Adrenal gland (tissue), 12 donors: ENCODE results near the gene GDF10. TPM values are rescaled to one million over a fixed set of nuclear protein-coding genes. Genes with fewer than 3 reads are reported as not detected.

Source experiments
- DNase-seq, 7 donors: peaks; one replicate each; pipeline ENCODE4 v3.0.0-alpha.2; 2019 to 2020
- H3K27ac ChIP-seq, 5 donors: fragments of 200-600 bp; sonication (generic) in 4 of 5; 1 replicate in 3 of 5; 2 replicates in 2 of 5; pipeline versions ENCODE4 v1.5.1 to v1.8.0; 2016 to 2020; ENCODE audit warnings: mild to moderate bottlenecking in 1 of 5
- H3K27me3 ChIP-seq: fragments of 200-600 bp; 2 replicates; pipeline ENCODE4 v1.8.0; 2021
- H3K36me3 ChIP-seq, 2 donors: fragments of 200-600 bp; replicated peaks in 1 of 2; 1 replicate in 1 of 2; 2 replicates in 1 of 2; pipeline versions ENCODE4 v1.5.1 to v1.8.0; 2018 to 2022
- H3K4me1 ChIP-seq, 2 donors: fragments of 200-600 bp; replicated peaks in 1 of 2; 1 replicate in 1 of 2; 2 replicates in 1 of 2; pipeline versions ENCODE4 v1.5.1 to v1.8.0; 2018 to 2021
- H3K4me3 ChIP-seq, 4 donors: fragments of 200-600 bp; sonication (generic) in 3 of 4; one replicate each; pipeline ENCODE4 v1.5.1; 2016 to 2018
- H3K9me3 ChIP-seq, 3 donors: fragments of 200-600 bp; sonication (generic) in 1 of 3; replicated peaks in 1 of 3; 1 replicate in 2 of 3; 2 replicates in 1 of 3; pipeline versions ENCODE4 v1.5.1 to v1.8.0; 2016 to 2021
- CTCF ChIP-seq, 6 experiments: fragments of 450-650 bp in 4 of 6; fragments of 200-600 bp in 2 of 6; sonication (generic) in 1 of 6; IDR thresholded peaks; 1 replicate in 5 of 6; 2 replicates in 1 of 6; pipeline versions ENCODE4 v1.5.1 to v1.8.0; 2016 to 2021; ENCODE audit warnings: antibody characterized with exemption in 6 of 6, mild to moderate bottlenecking in 2 of 6, moderate library complexity in 1 of 6
- POLR2A ChIP-seq, 2 donors: fragments of 450-650 bp; IDR thresholded peaks; one replicate each; pipeline ENCODE4 v1.6.1; 2017; ENCODE audit warnings: antibody characterized with exemption in 2 of 2, mild to moderate bottlenecking in 2 of 2, moderate library complexity in 1 of 2
- WGBS, 4 donors: extraction: QIAGEN DNeasy Blood & Tissue Kit in 2 of 4; methylation state at CpG; one replicate each; pipeline versions ENCODE4 v1.1.5 to v1.1.7; 2013 to 2017; 5-methylcytosine and 5-hydroxymethylcytosine counted together
- intact Hi-C, 2 donors: fragments of 100-400 bp; cut with DNase I; formaldehyde crosslinking; loops; one replicate each; pipeline versions ENCODE4 v1.14.1 to v1.15.0; 2022 to 2023
- polyA plus RNA-seq, 3 donors: library from polyadenylated mRNA; stranded (reverse); fragments of 200-250 nt in 2 of 3; fragments of 350-450 nt in 1 of 3; fragmentation: Illumina TruSeq in 1 of 3; extraction: RNeasy Lipid Tissue Mini Kit (QIAGEN cat#74804) in 1 of 3; gene quantifications; one replicate each; pipeline ENCODE4 v1.2.3, GENCODE V29; 2013 to 2014
- total RNA-seq, 9 donors: library from RNA; depleted of rRNA in 4 of 9; stranded (reverse); fragments of >200 nt in 4 of 9; fragments of 120-200 nt in 1 of 9; fragmentation: NEBNext Ultra II Directional in 1 of 9; extraction: Animal tissue kit (Norgen Biotek cat#: 25700) in 1 of 9; gene quantifications; one replicate each; pipeline versions ENCODE4 v1.1.0 to v1.2.4, GENCODE V29; 2013 to 2023
- donor health status: healthy with polysubstance abuse.
- donor health status: Bipolar disorder and iron deficiency.
- donor health status: DM: yes; HTN: yes; CAD: no.
- donor health status: DM: no; HTN: no; CAD: no.
- donor health status: DM: no; HTN: no; CAD: no.
- donor health status: DM: yes; HTN: yes; CAD: no.

Gene GDF10
- total and polyA plus RNA-seq, 12 donors: 0.06 to 8.5 (median 1.2) TPM; not detected in 1

- DNase-seq: no peak
- WGBS, 4 donors: 96% methylated on average over 14 to 22 of the region's 22 CpGs; no CpG with 5 or more reads in 1 of the 4 donors
- Histone ChIP-seq H3K27ac (no peak overlapping the region), H3K36me3 (no peaks in the 10 kb centered on the region), H3K4me3 (no peak overlapping the region), H3K9me3 (no peaks in the 10 kb centered on the region), H3K27me3 (no peaks in the 10 kb centered on the region), H3K4me1 (no peaks in the 10 kb centered on the region)
- intact Hi-C loops: no loop called here
- no peak for TF ChIP-seq CTCF (IDR thresholded peaks at IDR 0.05)
- TF ChIP-seq POLR2A (IDR thresholded peaks at IDR 0.05): no peak
These were observed 49.5 kb downstream of the GDF10 start for GRCh38 chr10:47349516-47349915.

- 95 to 98% (median 96%) methylated on average over 13 to 31 of the region's 31 CpGs for WGBS, 4 donors
- no peak for TF ChIP-seq CTCF (IDR thresholded peaks at IDR 0.05)
- no peak for TF ChIP-seq POLR2A (IDR thresholded peaks at IDR 0.05)
- no peak for DNase-seq
- Histone ChIP-seq H3K27me3 (no peaks in the 10 kb centered on the region), H3K4me1 (no peaks in the 10 kb centered on the region), H3K9me3 (no peaks in the 10 kb centered on the region), H3K27ac (no peak overlapping the region), H3K4me3 (no peak overlapping the region), H3K36me3 (no peaks in the 10 kb centered on the region)
- intact Hi-C loops: no loop called here
These were observed 50.0 kb downstream of the GDF10 start for GRCh38 chr10:47349941-47350371.

- Histone ChIP-seq H3K4me1 (no peaks in the 10 kb centered on the region), H3K4me3 (no peak overlapping the region), H3K36me3 (no peaks in the 10 kb centered on the region), H3K27me3 (no peaks in the 10 kb centered on the region), H3K27ac (no peak overlapping the region), H3K9me3 (no peaks in the 10 kb centered on the region)
- TF ChIP-seq POLR2A (IDR thresholded peaks at IDR 0.05): no peak
- TF ChIP-seq CTCF (IDR thresholded peaks at IDR 0.05): no peak
- no peak for DNase-seq
- WGBS, 4 donors: 92 to 97% (median 94%) methylated on average over 6 to 39 of the region's 39 CpGs
- intact Hi-C loops: no loop called here
These were observed 51.0 kb downstream of the GDF10 start for GRCh38 chr10:47350671-47351640.

GRCh38 chr10:47351899-47352815, 52.2 kb downstream of the GDF10 start:
- no peaks in the 10 kb centered on the region for H3K36me3 ChIP-seq
- intact Hi-C loops: no loop called here
- DNase-seq: no peak
- TF ChIP-seq POLR2A (IDR thresholded peaks at IDR 0.05): no peak
- TF ChIP-seq CTCF (IDR thresholded peaks at IDR 0.05): no peak
- no peaks in the 10 kb centered on the region for H3K4me1 ChIP-seq
- 84 to 87% (median 85%) methylated on average over 9 to 14 of the region's 14 CpGs for WGBS, 4 donors
- H3K27me3 ChIP-seq: no peaks in the 10 kb centered on the region
- H3K4me3 ChIP-seq: no peak overlapping the region
- no peaks in the 10 kb centered on the region for H3K9me3 ChIP-seq
- H3K27ac ChIP-seq: no peak overlapping the region
